PC-9 (cell line): ENCODE measurements around the gene TRPM7.
"Not testable (repeated sequence)": the region's sequence is repeated elsewhere in the genome, so short reads cannot be mapped to it uniquely, and the experiment has no call there.

Source experiments
- EZH2 ChIP-seq: fragments of 200-600 bp; sonication (generic); IDR thresholded peaks from 2 replicates; pipeline ENCODE4 v1.8.0; 2017; ENCODE audit warnings: antibody characterized with exemption, low read depth
- TF ChIP-seq, protein P1 (sequence below): fragments of 200-600 bp; sonication (generic); conservative IDR thresholded peaks from 2 replicates; pipeline ENCODE4 v1.6.1; 2017; ENCODE audit warnings: mixed run types, antibody characterized with exemption, mild to moderate bottlenecking, moderate library complexity

DNA sequence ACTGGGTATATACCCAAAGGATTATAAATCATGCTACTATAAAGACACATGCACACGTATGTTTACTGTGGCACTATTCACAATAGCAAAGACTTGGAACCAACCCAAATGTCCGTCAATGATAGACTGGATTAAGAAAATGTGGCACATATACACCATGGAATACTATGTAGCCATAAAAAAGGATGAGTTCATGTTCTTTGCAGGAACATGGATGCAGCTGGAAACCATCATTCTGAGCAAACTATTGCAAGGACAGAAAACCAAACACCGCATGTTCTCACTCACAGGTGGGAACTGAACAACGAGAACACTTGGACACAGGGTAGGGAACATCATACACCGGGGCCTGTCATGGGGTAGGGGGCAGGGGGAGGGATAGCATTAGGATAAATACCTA lies 84.6 kb downstream of the TRPM7 start:
- TF ChIP-seq, protein P1, sequence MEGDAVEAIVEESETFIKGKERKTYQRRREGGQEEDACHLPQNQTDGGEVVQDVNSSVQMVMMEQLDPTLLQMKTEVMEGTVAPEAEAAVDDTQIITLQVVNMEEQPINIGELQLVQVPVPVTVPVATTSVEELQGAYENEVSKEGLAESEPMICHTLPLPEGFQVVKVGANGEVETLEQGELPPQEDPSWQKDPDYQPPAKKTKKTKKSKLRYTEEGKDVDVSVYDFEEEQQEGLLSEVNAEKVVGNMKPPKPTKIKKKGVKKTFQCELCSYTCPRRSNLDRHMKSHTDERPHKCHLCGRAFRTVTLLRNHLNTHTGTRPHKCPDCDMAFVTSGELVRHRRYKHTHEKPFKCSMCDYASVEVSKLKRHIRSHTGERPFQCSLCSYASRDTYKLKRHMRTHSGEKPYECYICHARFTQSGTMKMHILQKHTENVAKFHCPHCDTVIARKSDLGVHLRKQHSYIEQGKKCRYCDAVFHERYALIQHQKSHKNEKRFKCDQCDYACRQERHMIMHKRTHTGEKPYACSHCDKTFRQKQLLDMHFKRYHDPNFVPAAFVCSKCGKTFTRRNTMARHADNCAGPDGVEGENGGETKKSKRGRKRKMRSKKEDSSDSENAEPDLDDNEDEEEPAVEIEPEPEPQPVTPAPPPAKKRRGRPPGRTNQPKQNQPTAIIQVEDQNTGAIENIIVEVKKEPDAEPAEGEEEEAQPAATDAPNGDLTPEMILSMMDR, result not testable (repeated sequence)
- TF ChIP-seq EZH2, result not testable (repeated sequence)
